Smooth muscle cell of the umbilical artery (primary cell): ENCODE data around the gene OTOF. TPM values are rescaled to one million over a fixed set of nuclear protein-coding genes. Genes with fewer than 3 reads are reported as not detected.

Source experiments
- total RNA-seq: library from RNA; depleted of rRNA; stranded (reverse); fragments of >200 nt; gene quantifications from 2 replicates; pipeline ENCODE4 v1.2.3, GENCODE V29; 2014

The OTOF gene
- 0.05 TPM in 1 of 2 replicates, not detected in the other for total RNA-seq

GRCh38 chr2:26477911-26478253 lies at the start of gene OTOF:
TSS of gene OTOF (minus strand) at chr2:26478124.

Other genes starting within 250 kb of the OTOF start
- 121 and 151 TPM in 2 replicates for gene HADHA, start 233.5 kb downstream of the OTOF start, total RNA-seq
- gene HADHB, start 233.2 kb downstream of the OTOF start, total RNA-seq, result 95.0 and 113 TPM in 2 replicates
- gene SELENOI, start 132.0 kb downstream of the OTOF start, total RNA-seq, result 21.1 and 33.9 TPM in 2 replicates
- gene ADGRF3, start 131.3 kb downstream of the OTOF start, total RNA-seq, result 0.05 TPM in 1 of 2 replicates, not detected in the other
- under 0.01 TPM in 1 of 2 replicates, not detected in the other for gene DRC1, start 76.2 kb downstream of the OTOF start, total RNA-seq
- gene CIB4, start 163.2 kb upstream of the OTOF start, total RNA-seq, result not detected in 2 replicates
- 0.30 and 0.46 TPM in 2 replicates for gene KCNK3, start 214.6 kb upstream of the OTOF start, total RNA-seq